IPS-15b (cell line): ENCODE results near the gene RPS6KL1.

Experiments
- H3K27me3 ChIP-seq: one replicate; pipeline ENCODE4 v1.6.1; 2013; ENCODE audit warnings: low read length; ENCODE audit not compliant: control insufficient read depth, insufficient read depth
- H3K36me3 ChIP-seq: one replicate; pipeline ENCODE4 v1.6.1; 2013; ENCODE audit warnings: low read length; ENCODE audit not compliant: control insufficient read depth, insufficient read depth
- H3K4me1 ChIP-seq: one replicate; pipeline ENCODE4 v1.6.1; 2013; ENCODE audit warnings: mild to moderate bottlenecking, low read length; ENCODE audit not compliant: control insufficient read depth, insufficient read depth
- H3K4me3 ChIP-seq: one replicate; pipeline ENCODE4 v1.5.1; 2013; ENCODE audit warnings: low read depth, low read length
- H3K9ac ChIP-seq: one replicate; pipeline ENCODE4 v1.6.1; 2013; ENCODE audit warnings: low read depth, mild to moderate bottlenecking, low read length
- H3K9me3 ChIP-seq: one replicate; pipeline ENCODE4 v1.6.1; 2013; ENCODE audit warnings: mild to moderate bottlenecking, low read length; ENCODE audit not compliant: control insufficient read depth, insufficient read depth

Gene RPS6KL1

DNA sequence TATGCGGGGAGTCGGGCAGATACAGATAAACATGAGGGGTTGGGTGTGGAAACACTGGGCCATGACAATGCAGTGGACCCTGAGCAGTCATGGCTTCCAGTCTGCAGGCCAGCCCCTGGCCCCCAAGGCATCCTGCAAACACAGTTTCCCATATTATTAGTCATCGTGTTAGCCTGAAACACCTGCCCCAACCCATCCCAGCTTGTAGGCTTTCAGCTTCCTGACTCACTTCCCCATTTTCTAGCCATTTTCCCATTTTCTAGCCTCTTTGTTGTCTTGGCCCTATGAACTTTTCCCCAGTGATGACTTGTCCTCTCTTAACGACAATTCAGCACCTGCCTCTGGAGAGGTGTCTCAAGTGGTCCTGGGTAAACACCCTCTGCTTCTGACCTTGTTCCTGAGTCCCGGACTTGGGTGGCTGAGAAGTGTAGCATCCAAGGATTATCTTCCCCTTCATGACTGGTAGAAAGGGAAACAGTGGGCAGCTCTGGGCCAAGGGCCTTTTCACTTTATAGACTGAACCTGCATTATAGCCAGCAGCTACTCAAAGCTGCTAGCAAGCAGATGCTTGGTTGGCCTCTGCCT is 36.6 kb upstream of the RPS6KL1 start:
- no peak overlapping the region for H3K9ac ChIP-seq
- H3K36me3 ChIP-seq: no peaks in the 10 kb centered on the region
- H3K4me3 ChIP-seq: no peak overlapping the region
- H3K27me3 ChIP-seq: peaks cover 9% of the 10 kb centered on the region
- peaks cover 6% of the 10 kb centered on the region for H3K4me1 ChIP-seq
- no peaks in the 10 kb centered on the region for H3K9me3 ChIP-seq

GRCh38 chr14:74956280-74957072 is 33.4 kb upstream of the RPS6KL1 start:
- H3K27me3 ChIP-seq: peaks cover 9% of the 10 kb centered on the region
- H3K4me3 ChIP-seq: peak overlapping the region; percentile 55
- H3K9ac ChIP-seq: no peak overlapping the region
- H3K9me3 ChIP-seq: no peaks in the 10 kb centered on the region
- no peaks in the 10 kb centered on the region for H3K36me3 ChIP-seq
- peaks cover 4% of the 10 kb centered on the region for H3K4me1 ChIP-seq

DNA sequence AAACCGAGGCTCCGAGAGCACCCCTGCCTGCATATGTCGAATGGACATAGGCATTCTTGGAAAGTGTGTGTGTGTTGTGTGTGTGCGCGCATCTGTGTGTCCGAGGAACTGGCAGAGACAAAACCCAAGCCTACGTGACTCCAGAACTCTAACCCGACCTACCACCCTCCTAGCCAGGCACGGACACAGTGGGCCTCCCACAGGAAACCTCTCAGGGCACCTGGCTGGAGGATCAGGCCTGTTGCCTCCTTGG is 32.9 kb upstream of the RPS6KL1 start:
- H3K9ac ChIP-seq: peak overlapping the region; percentile 47
- peaks cover 4% of the 10 kb centered on the region for H3K4me1 ChIP-seq
- H3K9me3 ChIP-seq: no peaks in the 10 kb centered on the region
- peaks cover 9% of the 10 kb centered on the region for H3K27me3 ChIP-seq
- H3K36me3 ChIP-seq: no peaks in the 10 kb centered on the region
- H3K4me3 ChIP-seq: peak overlapping the region; percentile 55

DNA sequence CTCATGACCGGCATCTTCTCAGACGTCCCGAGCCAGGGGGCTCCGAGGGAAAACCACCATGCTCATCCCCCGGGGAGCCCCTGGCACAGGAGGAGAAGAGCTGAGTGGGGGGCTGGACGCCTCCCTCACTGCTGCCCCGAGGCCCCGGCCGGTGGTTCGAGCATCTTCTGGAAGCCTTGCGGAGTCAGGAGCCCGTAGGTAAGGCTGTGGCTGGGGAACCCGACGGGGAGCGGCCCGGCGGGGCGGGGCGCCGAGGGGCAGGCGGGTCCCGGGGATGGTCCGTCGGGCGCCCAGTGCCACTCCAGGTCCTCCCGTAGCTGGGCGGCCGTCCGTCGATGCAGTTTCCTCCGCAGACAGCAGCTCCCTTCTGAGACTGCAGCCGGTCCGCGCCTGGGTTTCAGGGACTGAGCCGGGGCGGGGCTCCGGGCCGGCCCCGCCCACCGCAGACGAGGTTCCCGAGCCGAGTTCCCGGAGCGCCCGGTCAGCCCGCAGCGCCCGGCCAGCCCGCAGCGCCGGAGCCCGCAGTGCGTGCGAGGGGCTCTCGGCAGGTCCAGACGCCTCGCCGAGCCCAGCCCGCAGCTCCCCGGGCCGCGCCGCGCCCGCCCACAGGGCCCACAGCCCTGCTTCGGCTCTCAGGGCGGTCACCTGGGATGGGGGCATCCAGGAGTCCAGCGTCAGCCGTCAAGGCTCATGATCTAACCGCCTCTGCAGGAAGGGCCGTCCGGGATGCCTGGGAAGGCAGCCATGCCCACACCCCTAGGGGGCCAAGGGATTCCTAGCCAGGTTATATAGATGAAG is 32.4 kb upstream of the RPS6KL1 start, which contains the start of gene PGF:
TSS of gene PGF (minus strand) at position 369 of the 798 bp plus-strand sequence. CDS start at position 14, 355 bp downstream.
- H3K27me3 ChIP-seq: peaks cover 9% of the 10 kb centered on the region
- H3K4me3 ChIP-seq: peak within 1 kb of the TSS; percentile 55
- peaks cover 4% of the 10 kb centered on the region for H3K4me1 ChIP-seq
- no peaks in the 10 kb centered on the region for H3K36me3 ChIP-seq
- H3K9me3 ChIP-seq: no peaks in the 10 kb centered on the region
- H3K9ac ChIP-seq: peak within 1 kb of the TSS; percentile 60

- peak overlapping the region; percentile 54 for H3K4me3 ChIP-seq
- H3K9ac ChIP-seq: peak overlapping the region; percentile 60
- peaks cover 4% of the 10 kb centered on the region for H3K4me1 ChIP-seq
- H3K27me3 ChIP-seq: peaks cover 9% of the 10 kb centered on the region
- H3K36me3 ChIP-seq: no peaks in the 10 kb centered on the region
- no peaks in the 10 kb centered on the region for H3K9me3 ChIP-seq
These were observed 31.8 kb upstream of the RPS6KL1 start for GRCh38 chr14:74954947-74955228.

GRCh38 chr14:74954232-74954946 is 31.3 kb upstream of the RPS6KL1 start:
- Histone ChIP-seq H3K4me3 (no peak overlapping the region), H3K9ac (no peak overlapping the region), H3K4me1 (peaks cover 4% of the 10 kb centered on the region), H3K27me3 (peaks cover 9% of the 10 kb centered on the region), H3K9me3 (no peaks in the 10 kb centered on the region), H3K36me3 (no peaks in the 10 kb centered on the region)

GRCh38 chr14:74953686-74954085 is 30.6 kb upstream of the RPS6KL1 start:
- no peaks in the 10 kb centered on the region for H3K9me3 ChIP-seq
- H3K36me3 ChIP-seq: no peaks in the 10 kb centered on the region
- H3K9ac ChIP-seq: no peak overlapping the region
- peaks cover 9% of the 10 kb centered on the region for H3K27me3 ChIP-seq
- H3K4me3 ChIP-seq: no peak overlapping the region
- H3K4me1 ChIP-seq: peaks cover 4% of the 10 kb centered on the region

GRCh38 chr14:74952697-74953484 is 29.8 kb upstream of the RPS6KL1 start:
- Histone ChIP-seq H3K9me3 (no peaks in the 10 kb centered on the region), H3K4me3 (no peak overlapping the region), H3K27me3 (peaks cover 9% of the 10 kb centered on the region), H3K36me3 (no peaks in the 10 kb centered on the region), H3K4me1 (peaks cover 4% of the 10 kb centered on the region), H3K9ac (no peak overlapping the region)

DNA sequence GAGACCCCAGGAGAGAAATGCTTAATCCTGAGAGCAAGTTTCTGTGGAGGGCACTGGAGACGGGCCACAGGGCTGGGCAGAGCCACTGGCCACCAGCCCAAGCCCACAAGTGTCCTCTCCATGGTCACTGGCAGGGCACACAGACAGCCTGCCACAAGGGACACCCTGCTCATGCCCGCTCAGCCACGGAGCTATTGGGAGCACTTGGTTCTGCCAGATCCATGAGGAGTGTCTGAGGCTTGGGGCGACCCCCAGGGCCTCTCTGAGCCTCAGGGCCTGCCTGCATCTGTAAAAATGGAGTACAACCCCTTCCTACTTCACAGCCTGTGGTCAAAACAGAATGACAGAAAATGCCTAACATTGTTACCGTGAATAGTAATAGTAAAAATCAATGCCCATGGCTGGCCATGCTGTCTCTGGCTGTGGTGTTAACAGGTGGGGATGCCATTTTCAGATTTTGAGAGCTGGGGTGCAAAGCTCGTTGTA is 29.2 kb upstream of the RPS6KL1 start:
- Histone ChIP-seq H3K27me3 (peaks cover 9% of the 10 kb centered on the region), H3K9ac (no peak overlapping the region), H3K36me3 (no peaks in the 10 kb centered on the region), H3K9me3 (no peaks in the 10 kb centered on the region), H3K4me1 (peaks cover 4% of the 10 kb centered on the region), H3K4me3 (no peak overlapping the region)

DNA sequence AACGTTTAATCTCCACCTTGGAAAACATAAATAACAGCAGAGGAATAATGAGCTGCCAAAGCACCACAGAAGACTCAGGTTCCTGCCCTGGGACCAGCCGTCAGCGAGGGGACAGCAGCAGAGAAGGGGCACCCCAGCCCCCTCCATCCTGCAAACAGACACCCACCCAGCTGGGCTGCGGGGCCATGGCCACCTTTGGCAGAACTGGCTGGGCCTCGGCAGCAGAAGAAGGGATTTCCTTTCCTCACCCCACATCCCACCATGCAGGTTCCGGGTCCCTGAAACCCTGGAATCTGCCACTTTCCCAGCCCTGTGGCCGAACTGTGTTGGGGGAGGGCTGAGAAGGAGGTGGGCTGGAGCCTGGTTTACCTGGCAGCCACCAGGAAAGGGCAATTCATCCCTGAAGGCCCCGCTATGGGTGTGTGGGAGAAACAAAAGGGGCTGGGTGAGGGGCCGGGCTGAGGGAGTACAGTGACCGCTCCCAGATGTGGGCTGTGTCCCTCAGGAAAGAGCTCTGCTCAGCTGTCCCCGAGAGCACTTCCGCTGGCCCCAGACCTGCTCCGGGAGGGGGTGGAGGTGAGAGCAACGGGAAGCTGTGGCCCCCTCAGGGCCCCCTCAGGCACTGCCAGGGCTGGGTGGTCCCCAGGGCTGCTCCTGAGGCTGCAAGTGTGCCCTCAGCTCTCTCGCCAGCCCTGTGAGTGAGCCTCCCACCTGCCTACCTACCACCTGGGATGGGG is 28.6 kb upstream of the RPS6KL1 start:
- no peaks in the 10 kb centered on the region for H3K36me3 ChIP-seq
- no peak overlapping the region for H3K4me3 ChIP-seq
- no peak overlapping the region for H3K9ac ChIP-seq
- peaks cover 4% of the 10 kb centered on the region for H3K4me1 ChIP-seq
- H3K9me3 ChIP-seq: no peaks in the 10 kb centered on the region
- peaks cover 9% of the 10 kb centered on the region for H3K27me3 ChIP-seq
